Activated T-cell treated with anti-CD3 and anti-CD28 coated beads, Interleukin-2, amount 50 U/mL, for 1 hour (primary cell): ENCODE measurements around the gene ABHD8.
A peak's percentile ranks its signal among the peaks of the same experiment; 100 is the strongest.

Experiments
- DNase-seq: peaks from one replicate; pipeline ENCODE4 v3.0.0-alpha.2; 2020

The ABHD8 gene

DNA sequence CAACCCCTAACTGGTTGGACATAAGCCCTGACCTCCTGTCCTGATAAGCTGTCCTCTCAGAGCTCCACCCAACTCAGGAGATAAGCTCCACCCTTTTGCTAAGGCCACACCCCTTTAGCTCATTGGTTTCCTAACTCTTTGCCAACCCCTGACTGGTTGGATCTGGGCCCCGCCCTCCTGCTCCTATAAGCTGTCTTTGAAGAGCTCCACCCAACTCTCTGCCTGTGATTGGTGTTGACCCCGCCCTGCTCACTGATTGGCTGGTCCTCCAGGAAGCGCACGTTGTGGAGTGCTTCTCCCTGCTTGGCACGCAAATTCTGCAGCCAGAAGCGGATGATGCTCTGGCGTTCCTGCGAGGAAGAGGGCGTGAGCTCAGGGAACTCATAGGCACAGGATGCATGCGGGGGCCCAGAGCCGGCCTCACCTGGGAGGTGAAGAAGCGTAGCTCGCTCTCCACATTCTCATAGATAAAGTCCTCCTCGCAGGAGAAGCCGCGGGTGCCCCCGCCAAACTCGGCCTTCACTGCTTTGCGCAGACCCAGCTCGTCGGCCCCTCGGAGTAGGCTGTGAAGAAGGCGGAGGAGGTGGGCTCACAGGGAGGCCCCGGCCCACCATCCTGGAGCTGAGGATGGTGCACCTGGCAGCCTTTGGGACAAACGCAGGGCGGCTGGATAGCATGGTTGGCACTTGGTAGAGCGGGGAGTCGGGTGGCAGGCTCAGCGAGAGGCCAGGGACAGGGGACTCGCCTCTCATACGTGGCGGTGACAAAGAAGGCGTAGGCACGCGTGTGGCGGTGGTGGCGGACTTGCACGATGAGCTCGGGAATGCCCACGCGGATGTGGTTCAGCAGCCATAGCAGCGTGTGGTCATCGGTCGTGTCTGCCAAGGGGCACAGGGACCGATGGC is 29.7 kb upstream of the ABHD8 start:
- no peak for DNase-seq

DNA sequence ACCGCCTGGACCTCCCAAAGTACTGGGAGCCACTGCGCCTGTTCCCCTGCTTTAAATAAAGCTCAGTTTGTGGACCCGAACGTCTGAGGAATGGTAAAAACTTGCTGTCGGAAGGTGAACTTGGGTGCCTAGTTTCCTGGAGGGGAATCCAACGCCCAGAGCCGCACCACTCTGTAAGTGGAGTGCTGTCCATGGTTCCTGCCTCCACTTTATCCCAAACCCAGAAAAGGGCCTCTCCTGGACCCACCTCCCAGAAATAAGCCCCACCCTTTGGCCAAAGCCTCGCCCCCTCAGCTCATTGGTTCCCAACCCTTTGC is 29.1 kb upstream of the ABHD8 start:
- no peak for DNase-seq

DNA sequence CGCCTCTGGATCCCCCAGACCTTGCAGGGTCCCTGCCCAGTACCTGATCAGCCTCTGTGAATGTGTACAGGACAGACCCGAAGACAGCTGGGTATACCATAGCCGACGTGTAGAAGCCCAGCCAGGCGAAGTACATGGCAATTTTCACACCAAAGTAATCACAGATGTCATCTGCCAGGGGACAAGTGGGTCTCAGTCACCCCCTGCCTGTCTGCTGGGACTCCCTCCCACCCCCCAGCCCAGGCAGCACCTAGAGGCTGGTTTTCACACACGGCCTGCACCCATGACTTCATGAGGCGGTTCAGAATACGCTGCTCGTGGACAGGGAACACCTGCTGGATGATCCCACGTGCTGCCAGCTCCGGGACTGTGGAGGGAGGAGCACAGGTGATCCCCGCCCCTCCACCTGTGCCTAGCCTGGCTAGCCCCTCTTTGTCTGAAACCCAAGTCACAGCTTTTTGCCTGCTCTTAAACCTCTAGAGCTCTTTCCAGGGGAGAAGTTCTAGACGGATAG is 27.9 kb upstream of the ABHD8 start:
- DNase-seq, result no peak

DNA sequence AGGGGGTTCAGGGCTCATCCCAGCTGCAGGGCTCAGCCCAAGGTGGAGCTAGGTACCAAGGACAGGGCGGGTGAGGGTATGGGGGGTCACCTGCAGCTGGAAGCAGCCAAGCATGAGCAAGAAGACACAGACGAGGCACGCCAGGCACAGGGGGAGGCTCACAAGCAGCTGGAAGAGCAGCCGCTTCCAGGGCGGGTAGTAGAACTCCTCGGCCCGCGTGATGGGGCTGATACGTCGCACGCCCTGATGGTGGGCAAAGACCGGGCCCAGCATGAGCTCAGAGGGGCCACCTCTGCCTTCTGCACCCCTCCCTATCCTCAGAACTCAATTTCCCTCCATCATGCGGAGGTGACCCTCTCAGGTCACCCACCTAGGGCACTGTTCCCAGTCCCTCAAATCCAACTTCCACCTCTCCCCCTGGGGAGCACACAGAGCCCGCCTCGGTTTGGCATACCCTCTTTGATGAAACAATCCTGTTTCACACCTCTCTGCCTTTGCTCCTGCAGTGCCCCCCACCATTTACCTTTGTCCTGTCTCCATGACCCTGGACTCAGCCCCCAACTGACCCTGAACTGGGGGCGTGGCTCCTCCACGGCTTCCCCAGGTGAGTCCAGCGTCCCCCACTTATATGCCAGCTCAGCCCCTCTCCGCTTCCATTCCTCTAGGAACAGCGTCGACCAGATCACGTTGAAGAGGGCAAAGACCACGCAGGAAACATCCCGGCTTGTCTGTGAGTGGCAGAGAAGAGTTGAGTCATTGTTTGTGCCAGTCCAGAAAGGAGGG is 27.2 kb upstream of the ABHD8 start:
- DNase-seq, result no peak

DNA sequence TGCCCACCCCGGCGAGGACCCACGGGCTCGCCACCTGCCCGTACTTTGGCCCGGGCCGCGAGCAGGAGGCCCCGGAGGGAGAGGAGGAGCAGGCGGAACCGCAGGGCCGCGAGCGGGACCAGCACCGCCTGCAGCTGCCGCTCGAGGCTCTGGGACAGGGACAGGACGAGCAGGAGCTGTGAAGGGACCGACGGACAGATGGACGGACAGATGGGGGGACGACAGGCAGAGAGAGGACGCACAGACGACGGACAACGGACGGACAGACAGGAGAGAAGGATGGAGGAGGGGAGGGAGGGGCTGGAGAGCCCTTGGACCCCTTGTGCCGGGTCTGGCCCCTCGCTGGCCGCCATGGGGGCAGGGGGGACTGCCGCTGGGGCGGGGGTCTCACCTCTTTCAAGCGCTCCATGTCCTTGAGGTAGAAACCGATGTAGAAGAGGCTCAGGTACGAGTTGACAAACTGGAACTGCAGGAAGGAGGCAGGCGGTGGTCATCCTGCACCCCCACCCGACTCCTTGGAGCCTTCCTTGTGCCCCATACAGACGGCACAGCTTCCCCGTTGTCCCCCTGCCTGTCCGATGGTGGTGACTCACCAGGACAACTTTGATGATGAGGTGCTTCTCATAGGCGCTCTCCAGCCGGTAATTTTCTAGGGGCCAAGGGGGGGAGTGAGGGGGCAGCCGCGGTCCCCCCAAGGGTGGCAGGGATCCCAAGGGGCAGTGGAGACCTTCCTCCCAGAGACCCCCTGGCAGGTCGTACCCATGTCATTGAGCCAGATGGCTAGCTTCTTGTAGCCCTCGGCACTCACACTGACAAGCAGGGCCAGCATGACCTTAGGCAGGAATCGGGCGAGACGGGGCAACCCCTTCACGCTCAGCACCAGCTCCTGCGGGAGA is 26.4 kb upstream of the ABHD8 start:
- no peak for DNase-seq

DNA sequence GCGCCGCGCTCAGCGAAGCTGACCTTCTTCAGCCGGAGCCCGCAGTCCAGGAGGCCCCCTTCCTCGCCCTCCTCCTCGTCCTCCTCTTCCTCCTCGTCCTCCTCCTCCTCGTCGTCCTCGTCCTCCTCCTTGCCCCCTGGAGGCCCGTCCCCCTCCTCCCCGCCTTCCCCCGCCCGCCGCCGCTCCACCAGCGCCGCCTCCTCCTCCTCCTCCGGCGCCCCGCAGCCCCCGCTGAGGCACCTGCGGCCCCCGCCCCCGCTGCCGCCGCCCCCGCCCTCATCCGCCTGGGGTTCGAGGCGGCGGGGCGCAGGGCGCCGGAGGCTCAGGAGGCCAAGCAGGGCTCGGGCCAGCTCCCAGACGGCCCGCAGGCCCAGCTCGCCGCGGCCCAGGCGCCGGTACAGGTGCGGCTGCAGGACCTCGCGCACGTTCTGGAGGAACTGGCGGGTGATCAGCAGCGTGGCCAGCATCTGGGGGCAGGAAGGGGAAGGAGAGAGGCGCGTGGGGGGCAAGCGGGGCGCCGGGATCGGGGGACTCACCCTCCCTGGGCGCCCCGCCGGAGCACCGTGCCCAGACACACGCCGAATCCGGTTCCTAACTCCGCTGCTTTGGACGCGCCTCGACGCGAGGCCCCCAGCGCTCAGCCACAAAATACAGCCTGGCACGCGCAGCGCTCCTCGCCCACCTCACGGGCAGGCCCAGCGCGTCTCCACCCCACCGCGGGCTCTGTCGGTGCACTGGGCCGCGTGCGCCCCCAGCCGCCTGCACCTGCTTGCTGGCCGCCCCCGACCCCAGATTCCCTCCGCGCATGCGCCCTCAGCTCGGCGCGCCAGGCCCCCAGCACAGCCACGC is 25.5 kb upstream of the ABHD8 start:
- peak; percentile 61 for DNase-seq

DNA sequence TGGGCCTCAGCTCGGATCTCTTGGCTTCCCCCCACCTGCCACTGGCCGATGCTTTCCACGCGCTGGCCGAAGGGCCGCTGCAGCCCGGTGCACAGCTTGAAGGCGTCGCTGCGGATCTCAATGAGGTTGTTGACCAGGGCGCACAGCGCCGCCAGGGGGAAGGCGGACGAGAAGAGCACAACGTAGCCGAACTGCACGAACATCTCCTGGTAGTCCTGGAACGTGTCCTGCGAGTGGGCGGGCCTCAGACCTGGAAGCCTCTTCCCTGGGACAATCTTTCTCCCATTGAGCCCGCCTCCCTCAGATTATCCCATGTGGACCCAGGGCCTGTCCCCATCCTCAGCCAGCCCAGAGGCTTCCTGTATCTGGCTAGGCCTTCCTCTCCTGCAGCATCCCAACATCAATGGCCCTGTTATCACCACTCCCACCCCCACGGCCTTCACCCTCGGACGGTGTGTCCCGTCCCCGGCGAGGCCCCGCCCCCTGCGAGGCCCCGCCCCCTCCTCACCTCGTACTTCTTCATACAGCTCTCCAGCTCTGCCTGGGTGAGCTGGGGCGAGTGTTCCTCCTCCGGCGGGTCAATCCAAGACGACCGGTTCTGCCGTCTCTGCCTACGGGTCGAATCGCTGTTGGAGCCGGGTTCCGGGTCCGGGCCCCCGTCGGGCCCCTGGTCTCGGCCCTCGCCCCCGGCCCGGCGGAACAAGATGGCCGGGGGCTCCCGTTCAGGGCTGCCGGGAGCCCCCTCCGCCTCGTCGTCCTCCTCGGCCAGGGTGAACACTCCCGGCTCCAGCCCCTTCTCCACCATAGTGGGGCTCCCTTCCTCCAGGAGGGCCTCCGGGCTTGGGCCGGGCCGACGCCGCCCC is 24.7 kb upstream of the ABHD8 start:
- peak; percentile 70 for DNase-seq

DNA sequence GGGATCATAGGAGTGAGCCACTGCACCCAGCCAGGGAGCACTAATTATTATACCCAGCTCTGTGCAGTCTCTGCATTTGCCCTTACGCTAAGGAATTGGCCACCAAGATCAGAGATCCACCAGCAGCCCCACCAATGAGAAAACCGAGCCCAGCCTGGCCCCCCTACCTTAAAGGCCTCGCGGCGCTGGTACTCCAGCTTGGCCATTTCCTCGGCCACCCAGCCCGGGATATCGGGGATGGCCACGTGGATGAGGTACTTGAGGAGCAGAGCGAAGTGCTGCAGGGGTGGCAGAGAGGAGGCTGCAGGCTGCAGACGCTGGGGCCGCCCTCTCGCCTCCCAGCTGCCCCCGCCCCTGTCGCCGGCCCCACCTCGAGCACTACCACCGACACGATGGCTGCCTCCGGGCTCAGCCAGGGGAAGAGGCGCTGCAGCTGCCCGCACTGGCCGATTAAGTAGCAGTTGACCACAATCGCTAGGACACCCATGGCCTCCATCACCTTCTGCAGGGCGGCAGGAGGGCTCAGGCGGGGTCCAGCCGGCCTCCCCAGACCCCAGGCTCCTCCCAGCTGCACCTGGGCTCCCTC is 23.9 kb upstream of the ABHD8 start:
- DNase-seq, result no peak

DNA sequence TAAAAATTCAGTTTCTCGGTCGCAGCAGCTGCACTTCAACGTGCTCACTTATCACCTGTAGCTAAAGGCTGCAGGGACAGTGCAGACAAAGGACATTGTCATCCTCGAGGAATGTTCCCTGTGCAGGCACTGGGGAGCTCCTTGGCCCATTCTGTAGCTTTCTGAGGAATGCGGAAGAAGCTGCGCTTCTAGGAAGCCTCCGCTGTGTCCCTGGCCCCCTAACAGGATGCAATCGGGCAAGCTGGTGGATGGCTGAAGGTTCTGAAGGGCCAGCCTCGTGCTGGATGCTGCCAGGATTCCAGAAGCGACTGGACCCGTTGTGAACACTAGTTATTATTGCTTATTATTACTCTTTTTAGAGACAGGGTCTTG is 23.4 kb upstream of the ABHD8 start:
- DNase-seq, result no peak

DNA sequence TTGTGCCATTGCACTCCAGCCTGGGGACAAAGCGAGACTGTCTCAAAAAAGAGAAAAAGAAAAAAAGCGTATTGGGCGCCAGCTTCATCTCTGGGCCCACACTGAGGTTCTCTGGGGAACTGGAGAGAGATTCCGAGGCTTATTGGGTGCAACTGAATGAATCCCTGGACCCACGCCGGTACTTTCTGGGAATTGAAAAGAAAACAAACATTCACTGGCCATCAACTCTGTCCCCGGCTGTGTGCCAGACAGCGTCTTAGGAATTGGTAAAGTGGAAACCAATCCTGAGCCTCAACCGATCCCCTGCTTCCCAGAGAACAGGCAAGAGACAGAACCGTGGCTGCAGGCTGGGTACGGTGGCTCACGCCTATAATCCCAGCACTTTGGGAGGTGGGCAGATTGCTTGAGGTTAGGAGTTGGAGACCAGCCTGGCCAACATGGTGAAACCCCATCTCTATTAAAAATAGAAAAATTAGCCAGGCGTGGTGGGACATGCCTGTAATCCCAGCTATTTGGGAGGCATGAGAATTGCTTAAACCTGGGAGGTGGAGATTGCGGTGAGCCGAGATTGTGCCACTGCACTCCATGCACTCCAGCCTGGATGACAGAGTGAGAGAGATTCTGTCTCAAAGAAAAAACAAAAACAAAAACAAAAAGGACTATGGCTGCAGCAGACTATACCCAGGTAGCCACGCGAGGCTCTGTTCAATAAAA is 22.8 kb upstream of the ABHD8 start:
- DNase-seq, result no peak

DNA sequence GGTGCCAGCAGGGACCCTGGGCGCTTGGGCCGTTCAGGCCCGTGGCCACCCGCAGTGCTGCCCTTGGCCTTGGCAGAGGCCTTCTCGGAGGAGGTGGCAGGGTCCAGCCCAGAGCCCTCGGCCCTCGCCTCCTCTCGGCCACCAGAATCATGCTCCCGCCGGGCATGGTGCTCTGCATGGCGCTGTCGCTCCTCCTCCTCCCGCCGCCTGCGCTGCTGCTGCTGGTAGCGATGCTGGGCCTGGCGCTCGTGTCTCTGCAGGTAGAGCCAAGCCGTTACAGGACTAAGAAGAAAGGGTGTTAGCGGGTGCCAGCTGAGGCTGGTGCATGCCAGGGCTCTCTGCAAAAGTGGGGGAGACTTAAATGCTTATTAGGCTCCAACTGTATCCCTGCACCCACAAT is 21.9 kb upstream of the ABHD8 start:
- DNase-seq, result no peak

DNA sequence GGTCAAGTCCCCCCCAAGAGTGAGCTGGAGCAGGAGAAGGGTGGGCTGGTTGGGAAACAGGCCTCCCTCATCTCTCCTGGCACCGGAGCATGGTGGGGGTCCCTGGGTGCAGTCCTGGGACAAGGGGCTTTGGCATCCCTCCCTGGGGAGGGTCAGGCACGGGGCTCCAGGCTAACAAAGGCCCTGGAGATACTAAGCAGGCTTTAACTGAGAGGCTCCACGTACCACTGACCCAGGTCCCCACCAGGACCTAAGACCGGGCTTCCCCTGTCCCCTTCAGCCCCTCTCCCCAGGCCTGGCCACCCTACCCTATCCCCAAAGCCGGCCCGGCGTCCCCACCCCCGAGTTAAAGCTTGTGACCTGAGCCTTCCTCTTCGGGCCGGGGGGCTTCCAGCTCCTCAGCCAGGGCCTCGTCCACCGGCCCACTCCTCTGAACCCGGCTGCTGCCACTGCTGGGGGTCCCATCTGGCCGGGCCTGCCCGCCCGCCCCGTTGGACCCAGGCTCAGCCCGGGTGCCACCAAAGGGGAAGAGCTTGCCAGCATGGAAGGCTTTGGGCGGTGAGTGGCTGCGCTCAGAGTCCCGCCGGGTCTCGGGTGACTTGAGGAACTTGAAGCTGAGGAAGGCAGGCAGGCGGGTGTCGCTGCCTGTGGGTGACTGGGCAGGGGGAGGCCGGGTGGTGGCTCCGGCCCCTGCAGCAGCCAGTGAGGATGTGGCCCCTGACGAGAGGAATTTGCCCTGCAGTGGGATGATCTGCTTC is 21.3 kb upstream of the ABHD8 start:
- DNase-seq, result no peak

DNA sequence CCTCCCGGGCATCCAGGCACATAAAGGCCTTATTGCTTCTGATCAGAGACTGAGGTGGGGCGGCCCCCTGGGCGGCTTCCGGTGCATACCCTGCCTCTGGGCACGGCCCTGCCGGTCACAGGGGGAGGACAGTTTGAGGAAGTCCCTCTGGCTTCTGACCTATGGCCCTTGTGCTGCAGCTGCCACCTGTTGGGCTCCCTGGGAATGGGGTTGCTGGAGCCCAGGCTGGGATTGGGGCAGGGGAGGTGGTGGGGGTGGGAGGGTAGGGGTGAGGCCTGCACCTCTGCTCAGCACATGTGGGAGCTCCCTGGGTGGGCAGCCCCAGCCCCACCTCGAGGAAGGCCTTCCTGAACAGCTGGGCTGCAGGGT is 20.7 kb upstream of the ABHD8 start:
- no peak for DNase-seq

DNA sequence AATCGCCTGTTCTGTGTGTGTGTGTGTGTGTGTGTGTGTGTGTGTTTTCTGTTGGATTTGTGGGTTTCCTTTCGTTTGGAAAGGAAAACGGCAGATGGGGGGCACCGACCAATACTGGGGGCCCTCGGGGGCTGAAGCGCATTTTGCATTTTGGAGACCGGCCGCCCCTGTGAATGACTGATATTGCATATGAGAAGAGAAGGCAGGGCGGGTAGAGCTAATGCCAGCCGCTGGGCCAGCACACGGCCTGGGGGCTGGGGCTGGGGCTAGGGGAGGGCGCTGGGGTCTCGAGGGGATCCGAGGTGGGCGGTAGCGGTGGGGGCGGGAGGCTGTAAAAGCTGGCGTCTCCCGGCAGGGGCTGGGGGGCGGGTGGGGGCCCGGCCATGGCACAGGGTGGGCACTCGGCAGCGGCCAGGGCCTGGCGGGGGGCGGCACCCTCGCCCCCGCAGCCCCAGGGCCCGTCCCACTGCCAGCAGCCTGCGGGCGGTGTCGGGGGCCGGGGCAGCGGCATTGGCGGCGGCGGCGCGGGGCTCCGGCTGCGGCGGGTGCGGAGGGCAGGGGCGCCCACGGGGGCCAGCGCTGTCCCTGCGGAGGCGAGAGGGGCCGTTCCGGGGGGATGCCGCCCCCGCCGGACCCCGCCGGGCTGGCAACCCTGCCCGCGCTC is 20.2 kb upstream of the ABHD8 start:
- no peak for DNase-seq

DNA sequence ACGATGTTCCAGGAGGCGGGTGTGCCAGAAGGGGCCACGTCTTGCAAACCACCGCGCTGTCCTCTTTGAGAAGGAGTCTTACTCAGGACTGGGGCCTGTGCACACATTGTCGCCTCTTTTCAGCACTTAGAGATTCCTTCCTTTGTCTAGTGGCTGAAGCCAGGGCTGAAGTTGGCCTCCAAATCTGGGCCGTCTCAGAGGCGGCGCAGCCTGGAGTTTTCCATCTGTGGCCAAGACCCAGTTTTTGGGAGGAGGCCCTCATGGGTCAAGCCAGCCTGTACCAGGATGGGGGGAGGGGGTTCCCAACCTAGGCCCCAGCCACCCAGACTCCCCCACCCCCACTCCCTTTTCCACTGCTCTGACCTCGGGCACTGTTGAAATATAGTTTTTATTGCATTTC is 19.6 kb upstream of the ABHD8 start:
- DNase-seq, result no peak

DNA sequence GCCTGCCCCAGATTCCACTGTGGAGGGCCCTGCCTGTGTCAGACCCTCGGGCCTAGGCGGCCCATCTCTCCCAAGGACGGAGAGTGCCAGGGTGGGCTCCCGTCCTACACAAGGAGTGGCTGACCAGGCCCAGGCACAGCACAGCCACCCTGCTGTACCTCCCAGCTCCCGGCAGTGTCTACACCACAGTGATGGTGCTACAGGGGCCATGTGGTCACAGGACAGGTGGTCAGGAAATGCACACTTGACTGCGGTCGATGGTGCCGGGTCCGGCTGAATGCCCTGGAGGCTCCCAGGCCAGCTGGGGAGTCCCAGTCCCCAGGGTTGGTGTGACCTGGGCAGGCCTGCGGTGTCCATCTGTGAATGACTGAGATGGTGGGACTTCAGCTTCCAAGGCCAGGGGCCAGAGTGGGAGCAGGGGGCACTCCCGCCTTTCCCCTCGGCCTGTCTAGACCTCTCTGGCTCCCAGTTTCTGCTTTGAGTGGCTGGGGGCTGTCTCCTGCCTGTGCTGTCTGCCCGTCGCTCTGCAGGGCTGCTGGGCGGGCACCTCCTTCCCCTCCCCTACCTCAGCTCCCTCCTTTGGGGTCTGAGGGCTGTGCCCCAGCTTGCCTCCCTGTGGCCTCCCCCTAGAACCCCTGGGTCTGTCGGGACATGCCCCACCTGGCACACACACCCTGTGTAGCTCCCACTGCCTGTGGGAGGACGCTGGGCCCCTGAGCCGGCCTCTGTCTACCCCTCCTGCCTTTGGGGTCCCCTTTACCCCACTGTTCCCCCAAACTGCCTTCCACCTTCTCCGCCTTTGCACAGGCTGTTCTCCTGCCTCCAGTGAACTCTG is 18.6 kb upstream of the ABHD8 start:
- no peak for DNase-seq

DNA sequence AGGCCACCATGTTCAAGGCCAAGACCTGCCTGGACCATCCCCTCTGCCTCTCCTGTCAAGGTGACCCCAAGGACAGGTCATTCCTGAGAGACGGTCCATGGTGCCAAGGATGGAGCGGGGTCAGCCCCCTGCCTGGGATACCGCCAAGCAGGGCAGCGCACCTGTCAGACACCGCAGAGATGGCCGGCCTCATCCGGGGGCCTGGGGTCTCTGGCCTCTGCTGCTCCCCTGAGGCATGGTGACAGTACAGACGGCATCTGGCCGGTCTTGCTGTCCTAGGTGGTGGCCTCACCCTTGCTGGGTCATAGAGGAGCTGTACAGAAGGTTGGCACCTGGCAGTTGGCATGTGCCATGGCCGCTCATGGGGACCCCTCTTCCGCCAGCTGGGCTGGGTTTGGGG is 17.2 kb upstream of the ABHD8 start:
- DNase-seq, result no peak
